ENCODE results near the gene VASH1. TPM values are rescaled to one million over a fixed set of nuclear protein-coding genes. Genes with fewer than 3 reads are reported as not detected.

Gene VASH1
- total and polyA plus RNA-seq, 2 experiments from 2014 or later: 0.78 to 2.8 TPM

DNA sequence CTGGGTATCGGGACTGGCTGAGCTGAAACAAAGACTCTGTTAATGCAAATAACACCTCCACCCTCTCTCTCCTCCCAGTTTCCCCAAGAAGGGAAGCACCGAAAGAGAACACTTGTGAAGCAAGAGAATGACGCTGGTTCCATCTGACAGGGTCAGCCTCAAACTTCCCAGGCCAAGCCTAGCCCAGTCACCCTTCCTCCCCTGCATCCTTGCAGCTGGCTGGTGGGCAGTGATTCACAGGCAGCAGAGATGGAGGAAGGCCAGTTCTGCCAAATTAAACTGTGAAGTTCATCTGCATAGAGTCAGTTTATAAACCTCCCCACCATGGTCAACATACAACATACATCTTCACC, 67.7 kb downstream of the VASH1 start:
- Histone ChIP-seq H3F3A (replicated peaks; ENCODE audit: low read depth) (no peaks in the 10 kb centered on the region), H2AFZ (peak overlapping the region; percentile 96), H4K20me1 (replicated peaks; ENCODE audit: insufficient read depth) (no peaks in the 10 kb centered on the region), H3K27me3 (ENCODE audit: insufficient read depth) (no peaks in the 10 kb centered on the region), H3K9me2 (ENCODE audit: insufficient read depth) (peaks cover 4% of the 10 kb centered on the region; the same call in 1 of the 2 replicates), H3K4me2 (no peak overlapping the region), H3K4me3 (no peak overlapping the region), H3K79me2 (replicated peaks; ENCODE audit: insufficient read depth) (no peaks in the 10 kb centered on the region), H3K27ac (ENCODE audit: low read depth) (no peak overlapping the region), H3K4me1 (ENCODE audit: insufficient read depth) (peaks cover 20% of the 10 kb centered on the region), H3K36me3 (ENCODE audit: insufficient read depth) (no peaks in the 10 kb centered on the region)
- H3K9me3 Mint-ChIP-seq: no peaks in the 10 kb centered on the region
- H3K4me1 Mint-ChIP-seq: peaks cover 26% of the 10 kb centered on the region
- DNase-seq (ENCODE audit: low spot score) (no peak), ATAC-seq (peak; percentile 48)
- H3K4me3 Mint-ChIP-seq: no peak overlapping the region
- TF ChIP-seq JUNB (IDR thresholded peaks at IDR 0.05; ENCODE audit: unreplicated experiment) (no peak), STAT1 (IDR thresholded peaks at IDR 0.05; ENCODE audit: unreplicated experiment) (no peak), CREB1 (CRISPR knock-in tag; IDR thresholded peaks at IDR 0.05; ENCODE audit: low read depth) (no peak), EZH2phosphoT487 (IDR thresholded peaks at IDR 0.05; ENCODE audit: unreplicated experiment) (no peak), ZNF331 (CRISPR knock-in tag; IDR thresholded peaks at IDR 0.05; ENCODE audit: low read depth) (no peak), POLR2AphosphoS5 (IDR thresholded peaks at IDR 0.05; ENCODE audit: low read depth) (no peak)
- TF ChIP-seq, protein P1, sequence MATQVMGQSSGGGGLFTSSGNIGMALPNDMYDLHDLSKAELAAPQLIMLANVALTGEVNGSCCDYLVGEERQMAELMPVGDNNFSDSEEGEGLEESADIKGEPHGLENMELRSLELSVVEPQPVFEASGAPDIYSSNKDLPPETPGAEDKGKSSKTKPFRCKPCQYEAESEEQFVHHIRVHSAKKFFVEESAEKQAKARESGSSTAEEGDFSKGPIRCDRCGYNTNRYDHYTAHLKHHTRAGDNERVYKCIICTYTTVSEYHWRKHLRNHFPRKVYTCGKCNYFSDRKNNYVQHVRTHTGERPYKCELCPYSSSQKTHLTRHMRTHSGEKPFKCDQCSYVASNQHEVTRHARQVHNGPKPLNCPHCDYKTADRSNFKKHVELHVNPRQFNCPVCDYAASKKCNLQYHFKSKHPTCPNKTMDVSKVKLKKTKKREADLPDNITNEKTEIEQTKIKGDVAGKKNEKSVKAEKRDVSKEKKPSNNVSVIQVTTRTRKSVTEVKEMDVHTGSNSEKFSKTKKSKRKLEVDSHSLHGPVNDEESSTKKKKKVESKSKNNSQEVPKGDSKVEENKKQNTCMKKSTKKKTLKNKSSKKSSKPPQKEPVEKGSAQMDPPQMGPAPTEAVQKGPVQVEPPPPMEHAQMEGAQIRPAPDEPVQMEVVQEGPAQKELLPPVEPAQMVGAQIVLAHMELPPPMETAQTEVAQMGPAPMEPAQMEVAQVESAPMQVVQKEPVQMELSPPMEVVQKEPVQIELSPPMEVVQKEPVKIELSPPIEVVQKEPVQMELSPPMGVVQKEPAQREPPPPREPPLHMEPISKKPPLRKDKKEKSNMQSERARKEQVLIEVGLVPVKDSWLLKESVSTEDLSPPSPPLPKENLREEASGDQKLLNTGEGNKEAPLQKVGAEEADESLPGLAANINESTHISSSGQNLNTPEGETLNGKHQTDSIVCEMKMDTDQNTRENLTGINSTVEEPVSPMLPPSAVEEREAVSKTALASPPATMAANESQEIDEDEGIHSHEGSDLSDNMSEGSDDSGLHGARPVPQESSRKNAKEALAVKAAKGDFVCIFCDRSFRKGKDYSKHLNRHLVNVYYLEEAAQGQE (IDR thresholded peaks at IDR 0.05; ENCODE audit: unreplicated experiment): no peak
- peaks cover 7% of the 10 kb centered on the region for H3K27me3 Mint-ChIP-seq (ENCODE audit: insufficient read depth, low read depth, poor library complexity)
- no peaks in the 10 kb centered on the region for H3K36me3 Mint-ChIP-seq (ENCODE audit: low read depth)
- H3K27ac Mint-ChIP-seq: no peak overlapping the region

DNA sequence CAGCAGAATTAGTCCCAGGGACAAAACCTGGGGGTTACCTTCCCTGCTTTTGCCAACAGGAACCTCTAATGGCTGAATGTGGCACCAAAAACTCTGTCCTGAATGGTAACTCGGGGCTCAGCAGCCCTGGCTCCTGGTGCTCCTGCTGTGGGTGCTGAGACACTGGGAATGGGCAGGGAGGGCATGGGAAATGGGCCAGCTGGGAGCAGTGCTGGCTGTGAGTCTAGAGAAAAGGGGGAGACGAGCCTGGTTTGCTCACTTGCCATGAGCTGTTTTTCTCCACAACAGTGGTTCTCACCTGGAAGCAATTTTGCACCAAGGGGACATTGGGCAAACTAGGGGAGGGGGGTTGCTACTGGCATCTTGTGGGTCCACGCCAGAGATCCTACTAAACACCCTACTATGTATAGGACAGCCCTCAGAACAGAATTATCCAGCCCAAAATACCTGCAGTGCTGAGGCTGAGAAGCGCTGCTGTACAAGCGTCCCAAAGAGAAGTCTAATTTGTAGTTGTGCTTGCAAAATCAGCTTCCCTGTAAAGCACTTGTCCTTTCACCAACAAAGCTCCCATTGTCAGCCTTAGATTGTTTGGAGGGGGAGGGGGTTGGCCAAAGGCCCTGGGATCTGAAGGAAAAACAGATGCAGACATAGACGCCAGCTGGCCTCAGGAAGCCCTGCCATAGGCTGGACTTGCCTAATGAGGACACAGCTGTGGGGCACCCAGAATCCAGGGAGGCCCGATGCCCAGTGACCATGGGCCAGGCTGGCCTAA, 68.6 kb downstream of the VASH1 start:
- no peak for DNase-seq (ENCODE audit: low spot score)
- no peak overlapping the region for H3K4me2 ChIP-seq
- peaks cover 7% of the 10 kb centered on the region for H3K27me3 Mint-ChIP-seq (ENCODE audit: insufficient read depth, low read depth, poor library complexity)
- peaks cover 4% of the 10 kb centered on the region; the same call in 1 of the 2 replicates for H3K9me2 ChIP-seq (ENCODE audit: insufficient read depth)
- no peaks in the 10 kb centered on the region for H3K79me2 ChIP-seq (replicated peaks; ENCODE audit: insufficient read depth)
- H3K27me3 ChIP-seq (ENCODE audit: insufficient read depth): no peaks in the 10 kb centered on the region
- H3K9me3 Mint-ChIP-seq: no peaks in the 10 kb centered on the region
- peak; percentile 23; the same call in 1 of the 3 replicates for ATAC-seq
- no peak overlapping the region for H3K27ac ChIP-seq (ENCODE audit: low read depth)
- peaks cover 26% of the 10 kb centered on the region for H3K4me1 Mint-ChIP-seq
- no peak overlapping the region for H3K4me3 Mint-ChIP-seq
- H4K20me1 ChIP-seq (replicated peaks; ENCODE audit: insufficient read depth): no peaks in the 10 kb centered on the region
- no peak overlapping the region for H3K27ac Mint-ChIP-seq
- H3F3A ChIP-seq (replicated peaks; ENCODE audit: low read depth): no peaks in the 10 kb centered on the region
- H2AFZ ChIP-seq: peak overlapping the region; percentile 96
- H3K4me1 ChIP-seq (ENCODE audit: insufficient read depth): peaks cover 20% of the 10 kb centered on the region
- no peak overlapping the region for H3K4me3 ChIP-seq
- H3K36me3 Mint-ChIP-seq (ENCODE audit: low read depth): no peaks in the 10 kb centered on the region
- no peaks in the 10 kb centered on the region for H3K36me3 ChIP-seq (ENCODE audit: insufficient read depth)
- TF ChIP-seq, protein P2, sequence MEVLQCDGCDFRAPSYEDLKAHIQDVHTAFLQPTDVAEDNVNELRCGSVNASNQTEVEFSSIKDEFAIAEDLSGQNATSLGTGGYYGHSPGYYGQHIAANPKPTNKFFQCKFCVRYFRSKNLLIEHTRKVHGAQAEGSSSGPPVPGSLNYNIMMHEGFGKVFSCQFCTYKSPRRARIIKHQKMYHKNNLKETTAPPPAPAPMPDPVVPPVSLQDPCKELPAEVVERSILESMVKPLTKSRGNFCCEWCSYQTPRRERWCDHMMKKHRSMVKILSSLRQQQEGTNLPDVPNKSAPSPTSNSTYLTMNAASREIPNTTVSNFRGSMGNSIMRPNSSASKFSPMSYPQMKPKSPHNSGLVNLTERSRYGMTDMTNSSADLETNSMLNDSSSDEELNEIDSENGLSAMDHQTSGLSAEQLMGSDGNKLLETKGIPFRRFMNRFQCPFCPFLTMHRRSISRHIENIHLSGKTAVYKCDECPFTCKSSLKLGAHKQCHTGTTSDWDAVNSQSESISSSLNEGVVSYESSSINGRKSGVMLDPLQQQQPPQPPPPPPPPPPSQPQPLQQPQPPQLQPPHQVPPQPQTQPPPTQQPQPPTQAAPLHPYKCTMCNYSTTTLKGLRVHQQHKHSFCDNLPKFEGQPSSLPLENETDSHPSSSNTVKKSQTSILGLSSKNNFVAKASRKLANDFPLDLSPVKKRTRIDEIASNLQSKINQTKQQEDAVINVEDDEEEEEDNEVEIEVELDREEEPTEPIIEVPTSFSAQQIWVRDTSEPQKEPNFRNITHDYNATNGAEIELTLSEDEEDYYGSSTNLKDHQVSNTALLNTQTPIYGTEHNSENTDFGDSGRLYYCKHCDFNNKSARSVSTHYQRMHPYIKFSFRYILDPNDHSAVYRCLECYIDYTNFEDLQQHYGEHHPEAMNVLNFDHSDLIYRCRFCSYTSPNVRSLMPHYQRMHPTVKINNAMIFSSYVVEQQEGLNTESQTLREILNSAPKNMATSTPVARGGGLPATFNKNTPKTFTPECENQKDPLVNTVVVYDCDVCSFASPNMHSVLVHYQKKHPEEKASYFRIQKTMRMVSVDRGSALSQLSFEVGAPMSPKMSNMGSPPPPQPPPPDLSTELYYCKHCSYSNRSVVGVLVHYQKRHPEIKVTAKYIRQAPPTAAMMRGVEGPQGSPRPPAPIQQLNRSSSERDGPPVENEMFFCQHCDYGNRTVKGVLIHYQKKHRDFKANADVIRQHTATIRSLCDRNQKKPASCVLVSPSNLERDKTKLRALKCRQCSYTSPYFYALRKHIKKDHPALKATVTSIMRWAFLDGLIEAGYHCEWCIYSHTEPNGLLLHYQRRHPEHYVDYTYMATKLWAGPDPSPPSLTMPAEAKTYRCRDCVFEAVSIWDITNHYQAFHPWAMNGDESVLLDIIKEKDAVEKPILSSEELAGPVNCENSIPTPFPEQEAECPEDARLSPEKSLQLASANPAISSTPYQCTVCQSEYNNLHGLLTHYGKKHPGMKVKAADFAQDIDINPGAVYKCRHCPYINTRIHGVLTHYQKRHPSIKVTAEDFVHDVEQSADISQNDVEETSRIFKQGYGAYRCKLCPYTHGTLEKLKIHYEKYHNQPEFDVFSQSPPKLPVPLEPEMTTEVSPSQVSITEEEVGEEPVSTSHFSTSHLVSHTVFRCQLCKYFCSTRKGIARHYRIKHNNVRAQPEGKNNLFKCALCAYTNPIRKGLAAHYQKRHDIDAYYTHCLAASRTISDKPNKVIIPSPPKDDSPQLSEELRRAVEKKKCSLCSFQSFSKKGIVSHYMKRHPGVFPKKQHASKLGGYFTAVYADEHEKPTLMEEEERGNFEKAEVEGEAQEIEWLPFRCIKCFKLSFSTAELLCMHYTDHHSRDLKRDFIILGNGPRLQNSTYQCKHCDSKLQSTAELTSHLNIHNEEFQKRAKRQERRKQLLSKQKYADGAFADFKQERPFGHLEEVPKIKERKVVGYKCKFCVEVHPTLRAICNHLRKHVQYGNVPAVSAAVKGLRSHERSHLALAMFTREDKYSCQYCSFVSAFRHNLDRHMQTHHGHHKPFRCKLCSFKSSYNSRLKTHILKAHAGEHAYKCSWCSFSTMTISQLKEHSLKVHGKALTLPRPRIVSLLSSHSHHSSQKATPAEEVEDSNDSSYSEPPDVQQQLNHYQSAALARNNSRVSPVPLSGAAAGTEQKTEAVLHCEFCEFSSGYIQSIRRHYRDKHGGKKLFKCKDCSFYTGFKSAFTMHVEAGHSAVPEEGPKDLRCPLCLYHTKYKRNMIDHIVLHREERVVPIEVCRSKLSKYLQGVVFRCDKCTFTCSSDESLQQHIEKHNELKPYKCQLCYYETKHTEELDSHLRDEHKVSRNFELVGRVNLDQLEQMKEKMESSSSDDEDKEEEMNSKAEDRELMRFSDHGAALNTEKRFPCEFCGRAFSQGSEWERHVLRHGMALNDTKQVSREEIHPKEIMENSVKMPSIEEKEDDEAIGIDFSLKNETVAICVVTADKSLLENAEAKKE (CRISPR knock-in tag; IDR thresholded peaks at IDR 0.05): no peak
- TF ChIP-seq STAT1 (IDR thresholded peaks at IDR 0.05; ENCODE audit: unreplicated experiment): no peak
